ENCODE measurements around the gene GALNTL6. TPM values are rescaled to one million over a fixed set of nuclear protein-coding genes. Genes with fewer than 3 reads are reported as not detected.

GALNTL6 gene
- total RNA-seq, 2 donors from 2014 or later = 0.92 to 3.8 TPM

- no peak for ATAC-seq (ENCODE audit: insufficient number of reproducible peaks, low FRiP score, low read depth)
Measured at GRCh38 chr4:172050911-172051310, 237.7 kb downstream of the GALNTL6 start.

GRCh38 chr4:172055046-172055445, 241.8 kb downstream of the GALNTL6 start:
- no peaks in the 10 kb centered on the region for H3K27me3 ChIP-seq (replicated peaks; ENCODE audit: insufficient read depth)
- ATAC-seq (ENCODE audit: insufficient number of reproducible peaks, low FRiP score, low read depth) = no peak
- H3K36me3 ChIP-seq = no peaks in the 10 kb centered on the region
- no peak overlapping the region for H3K27ac ChIP-seq
- H3K9me3 ChIP-seq = no peaks in the 10 kb centered on the region
- no peak for TF ChIP-seq CTCF (IDR thresholded peaks at IDR 0.05)
- no peak overlapping the region for H3K4me3 ChIP-seq
- no peaks in the 10 kb centered on the region for H3K4me1 ChIP-seq (ENCODE audit: control insufficient read depth in 1 of 2, low read depth in 2 of 2)
- DNase-seq (ENCODE audit: low spot score) = no peak

More at GRCh38 chr4:172050911-172051310, 237.7 kb downstream of the GALNTL6 start:
- Histone ChIP-seq H3K27ac (no peak overlapping the region), H3K27me3 (replicated peaks; ENCODE audit: insufficient read depth) (no peaks in the 10 kb centered on the region), H3K4me3 (no peak overlapping the region), H3K36me3 (no peaks in the 10 kb centered on the region), H3K9me3 (no peaks in the 10 kb centered on the region), H3K4me1 (ENCODE audit: control insufficient read depth in 1 of 2, low read depth in 2 of 2) (peaks cover 0 to 2% of the 10 kb centered on the region in 2 donors)
- DNase-seq (ENCODE audit: low spot score) = no peak
- TF ChIP-seq CTCF (IDR thresholded peaks at IDR 0.05) = no peak

GRCh38 chr4:172055498-172055897, 242.3 kb downstream of the GALNTL6 start:
- Histone ChIP-seq H3K9me3 (no peaks in the 10 kb centered on the region), H3K27me3 (replicated peaks; ENCODE audit: insufficient read depth) (no peaks in the 10 kb centered on the region), H3K4me3 (no peak overlapping the region), H3K36me3 (no peaks in the 10 kb centered on the region), H3K27ac (no peak overlapping the region), H3K4me1 (ENCODE audit: control insufficient read depth in 1 of 2, low read depth in 2 of 2) (no peaks in the 10 kb centered on the region)
- DNase-seq (ENCODE audit: low spot score) (no peak), ATAC-seq (ENCODE audit: insufficient number of reproducible peaks, low FRiP score, low read depth) (no peak)
- no peak for TF ChIP-seq CTCF (IDR thresholded peaks at IDR 0.05)

- no peak for ATAC-seq (ENCODE audit: insufficient number of reproducible peaks, low FRiP score, low read depth)
- DNase-seq (ENCODE audit: low spot score) = no peak
- H3K36me3 ChIP-seq = no peaks in the 10 kb centered on the region
- no peak overlapping the region for H3K27ac ChIP-seq
- no peaks in the 10 kb centered on the region for H3K27me3 ChIP-seq (replicated peaks; ENCODE audit: insufficient read depth)
- no peaks in the 10 kb centered on the region for H3K9me3 ChIP-seq
- H3K4me3 ChIP-seq = no peak overlapping the region
- no peaks in the 10 kb centered on the region for H3K4me1 ChIP-seq (ENCODE audit: control insufficient read depth in 1 of 2, low read depth in 2 of 2)
- no peak for TF ChIP-seq CTCF (IDR thresholded peaks at IDR 0.05)
Measured at GRCh38 chr4:172061204-172061603, 248.0 kb downstream of the GALNTL6 start.

- DNase-seq (ENCODE audit: low spot score) = no peak
- no peak overlapping the region for H3K27ac ChIP-seq
- H3K9me3 ChIP-seq = no peaks in the 10 kb centered on the region
- ATAC-seq (ENCODE audit: insufficient number of reproducible peaks, low FRiP score, low read depth) = no peak
- no peaks in the 10 kb centered on the region for H3K4me1 ChIP-seq (ENCODE audit: control insufficient read depth in 1 of 2, low read depth in 2 of 2)
- no peak for TF ChIP-seq CTCF (IDR thresholded peaks at IDR 0.05)
- H3K4me3 ChIP-seq = no peak overlapping the region
- H3K36me3 ChIP-seq = no peaks in the 10 kb centered on the region
- H3K27me3 ChIP-seq (replicated peaks; ENCODE audit: insufficient read depth) = no peaks in the 10 kb centered on the region
Measured at GRCh38 chr4:172068506-172068905, 255.3 kb downstream of the GALNTL6 start.

Measured in thoracic aorta (tissue), 2 donors.